Measurements from ENCODE around the gene ZNF827.

Gene ZNF827

DNA sequence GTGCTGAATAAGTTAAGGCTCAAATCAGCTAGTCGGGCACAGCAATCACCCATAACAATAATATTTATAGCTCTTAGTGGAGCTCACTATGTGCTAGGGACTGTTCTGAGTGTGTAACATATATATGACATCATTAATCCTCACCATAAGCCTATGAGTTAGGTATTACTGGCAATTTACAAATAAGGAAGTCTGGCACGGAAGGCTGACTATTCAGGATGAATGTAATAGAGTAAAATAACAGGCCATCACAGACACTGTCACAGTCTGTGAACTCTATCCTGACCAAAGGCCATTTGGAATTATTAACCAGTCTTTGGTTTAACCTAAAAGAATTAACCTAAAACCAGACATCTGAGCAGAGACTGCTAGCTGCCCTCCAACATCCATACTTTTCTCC lies 139.4 kb downstream of the ZNF827 start:
- H3K36me3 Mint-ChIP-seq (ENCODE audit: low read depth) = peaks cover 57% of the 10 kb centered on the region

GRCh38 chr4:145797278-145797677 lies 141.3 kb downstream of the ZNF827 start:
- Mint-ChIP-seq H3K27me3 (no peaks in the 10 kb centered on the region), H3K27ac (no peak overlapping the region), H3K4me1 (ENCODE audit: low read depth) (peaks cover 19% of the 10 kb centered on the region), H3K36me3 (ENCODE audit: low read depth) (peaks cover 60% of the 10 kb centered on the region), H3K4me3 (no peak overlapping the region), H3K9me3 (no peaks in the 10 kb centered on the region)

More for the DNA sequence above, 139.4 kb downstream of the ZNF827 start:
- Mint-ChIP-seq H3K9me3 (no peaks in the 10 kb centered on the region), H3K4me1 (ENCODE audit: low read depth) (peaks cover 22% of the 10 kb centered on the region), H3K27me3 (no peaks in the 10 kb centered on the region), H3K27ac (peak overlapping the region; percentile 56), H3K4me3 (no peak overlapping the region)

GRCh38 chr4:145796346-145796745 lies 142.3 kb downstream of the ZNF827 start:
- H3K4me1 Mint-ChIP-seq (ENCODE audit: low read depth) = peaks cover 16% of the 10 kb centered on the region
- peaks cover 53% of the 10 kb centered on the region for H3K36me3 Mint-ChIP-seq (ENCODE audit: low read depth)
- H3K4me3 Mint-ChIP-seq = no peak overlapping the region
- no peaks in the 10 kb centered on the region for H3K27me3 Mint-ChIP-seq
- no peak overlapping the region for H3K27ac Mint-ChIP-seq
- H3K9me3 Mint-ChIP-seq = no peaks in the 10 kb centered on the region

- Mint-ChIP-seq H3K4me1 (ENCODE audit: low read depth) (peaks cover 16% of the 10 kb centered on the region), H3K36me3 (ENCODE audit: low read depth) (peaks cover 55% of the 10 kb centered on the region), H3K4me3 (no peak overlapping the region), H3K27ac (no peak overlapping the region), H3K9me3 (no peaks in the 10 kb centered on the region), H3K27me3 (no peaks in the 10 kb centered on the region)
Observed at GRCh38 chr4:145795521-145795920, 143.1 kb downstream of the ZNF827 start.

- Mint-ChIP-seq H3K27ac (no peak overlapping the region), H3K4me1 (ENCODE audit: low read depth) (peaks cover under 1% of the 10 kb centered on the region), H3K27me3 (no peaks in the 10 kb centered on the region), H3K9me3 (no peaks in the 10 kb centered on the region), H3K4me3 (no peak overlapping the region), H3K36me3 (ENCODE audit: low read depth) (peaks cover 53% of the 10 kb centered on the region)
Observed at GRCh38 chr4:145792429-145792828, 146.2 kb downstream of the ZNF827 start.

DNA sequence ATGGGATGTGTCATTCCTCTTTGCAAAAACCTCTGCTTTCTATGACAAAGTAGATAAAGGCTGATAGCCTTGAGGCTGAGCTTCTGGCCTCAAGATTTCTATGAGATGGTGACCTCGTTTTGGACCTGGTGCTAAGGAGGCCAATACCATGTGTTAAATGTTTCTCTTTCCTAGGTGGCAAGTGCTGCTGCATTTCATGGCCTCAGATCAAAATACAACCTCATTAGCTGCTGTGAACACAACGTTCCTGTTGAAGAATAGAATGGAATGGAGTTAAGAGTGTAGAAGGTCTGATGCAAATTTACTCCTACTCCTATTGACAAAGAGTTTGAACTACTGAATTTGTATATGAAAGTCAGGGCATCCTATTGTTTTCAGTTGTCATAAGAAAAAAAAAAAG lies 146.6 kb downstream of the ZNF827 start:
- no peak overlapping the region for H3K4me3 Mint-ChIP-seq
- H3K9me3 Mint-ChIP-seq = no peaks in the 10 kb centered on the region
- peaks cover 2% of the 10 kb centered on the region for H3K4me1 Mint-ChIP-seq (ENCODE audit: low read depth)
- H3K27me3 Mint-ChIP-seq = no peaks in the 10 kb centered on the region
- H3K27ac Mint-ChIP-seq = no peak overlapping the region
- H3K36me3 Mint-ChIP-seq (ENCODE audit: low read depth) = peaks cover 52% of the 10 kb centered on the region

GRCh38 chr4:145788755-145789154 lies 149.9 kb downstream of the ZNF827 start:
- Mint-ChIP-seq H3K4me1 (ENCODE audit: low read depth) (peaks cover 34% of the 10 kb centered on the region), H3K36me3 (ENCODE audit: low read depth) (peaks cover 66% of the 10 kb centered on the region), H3K9me3 (peaks cover 14% of the 10 kb centered on the region), H3K4me3 (no peak overlapping the region), H3K27ac (no peak overlapping the region), H3K27me3 (no peaks in the 10 kb centered on the region)

- peaks cover 47% of the 10 kb centered on the region for H3K4me1 Mint-ChIP-seq (ENCODE audit: low read depth)
- H3K27ac Mint-ChIP-seq = peak overlapping the region; percentile 88
- H3K4me3 Mint-ChIP-seq = no peak overlapping the region
- peaks cover 16% of the 10 kb centered on the region for H3K9me3 Mint-ChIP-seq
- no peaks in the 10 kb centered on the region for H3K27me3 Mint-ChIP-seq
- peaks cover 71% of the 10 kb centered on the region for H3K36me3 Mint-ChIP-seq (ENCODE audit: low read depth)
Observed at GRCh38 chr4:145786830-145787229, 151.8 kb downstream of the ZNF827 start.

DNA sequence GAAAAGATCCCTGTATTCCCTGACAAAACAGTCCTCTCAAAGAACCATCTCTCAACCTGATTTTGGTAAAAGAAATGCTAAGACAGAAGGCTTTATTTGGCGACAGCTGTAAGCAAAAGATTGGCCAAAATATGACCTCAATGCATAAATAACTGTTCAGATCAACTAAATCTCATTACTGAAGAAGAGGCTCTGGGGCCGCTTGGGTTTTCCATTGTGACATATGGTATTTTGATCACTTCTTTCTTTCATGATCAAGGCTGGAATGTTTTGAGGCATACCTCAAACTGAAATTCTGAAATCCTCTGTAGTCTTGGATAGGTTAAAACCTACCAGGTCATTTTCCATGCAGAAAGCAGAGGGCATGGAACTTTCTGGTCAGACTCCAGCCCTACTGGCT lies 152.4 kb downstream of the ZNF827 start:
- Mint-ChIP-seq H3K4me1 (ENCODE audit: low read depth) (peaks cover 52% of the 10 kb centered on the region), H3K27ac (peak overlapping the region; percentile 88), H3K36me3 (ENCODE audit: low read depth) (peaks cover 77% of the 10 kb centered on the region), H3K9me3 (peaks cover 16% of the 10 kb centered on the region), H3K27me3 (no peaks in the 10 kb centered on the region), H3K4me3 (no peak overlapping the region)

DNA sequence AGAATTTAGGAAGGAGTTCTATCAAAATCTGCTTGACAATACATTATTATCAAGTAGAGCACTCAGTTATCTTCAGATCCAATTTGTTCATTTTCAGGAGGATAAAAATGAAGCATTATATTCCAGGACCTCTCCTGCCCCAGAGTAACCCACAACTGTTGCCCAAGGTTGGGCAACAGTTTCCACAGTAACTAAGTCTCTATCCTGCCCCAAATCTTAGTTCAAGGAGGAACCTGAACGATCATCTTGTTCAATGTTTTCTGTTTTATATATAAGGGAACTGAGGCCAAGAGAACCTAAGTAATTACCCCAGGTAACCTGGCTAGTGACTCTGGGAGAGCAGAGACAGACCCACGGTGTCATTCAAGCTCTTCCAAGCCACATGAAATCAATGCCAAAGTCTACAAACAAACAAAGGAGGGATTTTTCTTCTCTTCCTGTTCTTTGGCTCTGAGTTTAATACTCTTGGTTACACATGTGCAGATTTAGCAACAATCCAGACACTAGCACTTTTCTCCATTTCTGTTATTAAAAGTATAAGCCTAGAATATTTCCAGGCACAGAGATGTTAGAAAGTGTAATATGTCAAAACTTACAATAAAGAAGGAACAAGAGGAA lies 153.1 kb downstream of the ZNF827 start:
- Mint-ChIP-seq H3K4me3 (no peak overlapping the region), H3K9me3 (peaks cover 16% of the 10 kb centered on the region), H3K4me1 (ENCODE audit: low read depth) (peaks cover 54% of the 10 kb centered on the region), H3K27ac (peak overlapping the region; percentile 88), H3K36me3 (ENCODE audit: low read depth) (peaks cover 78% of the 10 kb centered on the region), H3K27me3 (no peaks in the 10 kb centered on the region)

- H3K27me3 Mint-ChIP-seq = no peaks in the 10 kb centered on the region
- H3K4me1 Mint-ChIP-seq (ENCODE audit: low read depth) = peaks cover 54% of the 10 kb centered on the region
- peaks cover 81% of the 10 kb centered on the region for H3K36me3 Mint-ChIP-seq (ENCODE audit: low read depth)
- H3K27ac Mint-ChIP-seq = peak overlapping the region; percentile 89
- peaks cover 16% of the 10 kb centered on the region for H3K9me3 Mint-ChIP-seq
- H3K4me3 Mint-ChIP-seq = peak overlapping the region; percentile 43
Observed at GRCh38 chr4:145784036-145784435, 154.6 kb downstream of the ZNF827 start.

DNA sequence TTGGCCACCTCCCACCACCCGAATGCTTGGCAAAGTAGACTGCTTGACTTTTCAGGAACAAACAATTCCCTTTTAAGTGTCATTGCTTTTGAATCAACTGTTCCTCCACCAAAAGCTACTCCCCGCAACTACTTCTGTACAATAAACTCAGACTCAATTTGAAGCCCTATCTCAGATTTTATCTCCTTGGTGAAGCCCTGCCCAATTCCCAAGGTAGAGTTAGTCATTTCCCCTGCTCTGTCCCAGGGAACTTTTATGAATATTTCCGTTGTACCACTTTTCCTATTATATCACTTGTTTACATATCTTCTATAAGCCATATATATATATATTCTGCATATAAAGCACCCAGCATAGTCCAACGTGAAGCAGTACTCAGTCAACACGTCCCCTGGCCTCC lies 155.9 kb downstream of the ZNF827 start:
- H3K4me1 Mint-ChIP-seq (ENCODE audit: low read depth) = peaks cover 54% of the 10 kb centered on the region
- peaks cover 16% of the 10 kb centered on the region for H3K9me3 Mint-ChIP-seq
- H3K36me3 Mint-ChIP-seq (ENCODE audit: low read depth) = peaks cover 88% of the 10 kb centered on the region
- H3K27me3 Mint-ChIP-seq = no peaks in the 10 kb centered on the region
- H3K4me3 Mint-ChIP-seq = no peak overlapping the region
- peak overlapping the region; percentile 46 for H3K27ac Mint-ChIP-seq

DNA sequence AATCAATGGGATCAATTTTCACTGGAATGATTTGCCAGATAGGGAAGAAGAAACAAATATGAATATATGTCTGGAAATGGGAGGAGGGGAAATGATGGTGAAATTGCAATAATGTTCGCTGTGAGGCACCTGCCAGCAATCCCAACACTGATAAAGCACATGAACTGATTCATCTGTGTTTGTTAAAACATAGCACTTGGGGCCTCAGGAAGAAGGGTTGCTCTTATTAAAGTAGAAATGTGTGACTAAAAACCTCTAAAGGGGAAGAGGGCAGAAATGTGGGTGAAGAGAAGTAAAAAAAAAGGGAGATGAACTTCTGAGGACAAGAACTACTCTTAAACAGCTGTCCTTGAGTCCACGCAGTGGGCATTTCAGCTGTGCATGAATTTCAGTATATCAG lies 157.3 kb downstream of the ZNF827 start:
- peak overlapping the region; percentile 74 for H3K27ac Mint-ChIP-seq
- H3K4me3 Mint-ChIP-seq = peak overlapping the region; percentile 27
- peaks cover 46% of the 10 kb centered on the region for H3K4me1 Mint-ChIP-seq (ENCODE audit: low read depth)
- H3K27me3 Mint-ChIP-seq = no peaks in the 10 kb centered on the region
- peaks cover 16% of the 10 kb centered on the region for H3K9me3 Mint-ChIP-seq
- peaks cover 85% of the 10 kb centered on the region for H3K36me3 Mint-ChIP-seq (ENCODE audit: low read depth)

DNA sequence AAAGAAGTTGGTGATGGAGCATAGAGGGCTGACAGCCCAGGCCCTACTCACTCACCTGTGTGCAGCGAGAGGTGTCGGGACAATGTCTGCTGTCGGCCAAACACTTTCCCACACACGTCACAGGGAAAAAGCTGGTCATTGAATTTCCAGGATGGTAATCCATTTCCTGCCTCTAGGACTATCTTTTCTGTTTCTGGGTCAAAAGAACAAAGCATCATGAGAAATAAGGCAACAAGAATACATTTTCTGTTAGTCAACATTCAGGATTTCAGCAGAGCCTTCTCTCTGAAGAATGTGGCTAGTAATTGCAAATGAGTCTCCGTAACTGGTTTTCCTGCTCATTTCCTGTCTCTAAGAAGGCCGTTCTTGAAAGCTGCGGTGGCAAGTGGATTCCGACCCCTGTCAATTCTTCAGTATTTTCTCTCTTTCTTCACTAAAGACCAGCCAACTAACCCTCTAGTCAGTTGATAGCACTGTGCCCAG lies 159.3 kb downstream of the ZNF827 start:
- Mint-ChIP-seq H3K9me3 (peaks cover 4% of the 10 kb centered on the region), H3K4me3 (no peak overlapping the region), H3K27me3 (no peaks in the 10 kb centered on the region), H3K36me3 (ENCODE audit: low read depth) (peaks cover 79% of the 10 kb centered on the region), H3K4me1 (ENCODE audit: low read depth) (peaks cover 28% of the 10 kb centered on the region), H3K27ac (no peak overlapping the region)

GRCh38 chr4:145776208-145776607 lies 162.4 kb downstream of the ZNF827 start:
- Mint-ChIP-seq H3K4me1 (ENCODE audit: low read depth) (peaks cover 16% of the 10 kb centered on the region), H3K27me3 (no peaks in the 10 kb centered on the region), H3K36me3 (ENCODE audit: low read depth) (peaks cover 73% of the 10 kb centered on the region), H3K9me3 (no peaks in the 10 kb centered on the region), H3K4me3 (no peak overlapping the region), H3K27ac (no peak overlapping the region)

- Mint-ChIP-seq H3K36me3 (ENCODE audit: low read depth) (peaks cover 74% of the 10 kb centered on the region), H3K27me3 (no peaks in the 10 kb centered on the region), H3K4me3 (no peak overlapping the region)
Observed at GRCh38 chr4:145775406-145775805, 163.2 kb downstream of the ZNF827 start.

More at GRCh38 chr4:145775406-145775805, 163.2 kb downstream of the ZNF827 start:
- Mint-ChIP-seq H3K4me1 (ENCODE audit: low read depth) (peaks cover 15% of the 10 kb centered on the region), H3K9me3 (no peaks in the 10 kb centered on the region), H3K27ac (peak overlapping the region; percentile 52)
